HL-60 (cell line): ENCODE measurements around the gene IRX4.
"Not testable (repeated sequence)": the region's sequence is repeated elsewhere in the genome, so short reads cannot be mapped to it uniquely, and the experiment has no call there.

Source experiments
- DNase-seq, 2 experiments: peaks; one replicate each; pipeline ENCODE4 v3.0.0-alpha.2; 2010 to 2020; ENCODE audit warnings: low read depth in 1 of 2, low spot score in 1 of 2
- H3K27ac ChIP-seq: fragments of 250-450 bp; sonication (Bioruptor Pico); replicated peaks from 2 replicates; pipeline ENCODE4 v1.5.1; 2020; ENCODE audit warnings: mild to moderate bottlenecking, moderate library complexity
- H3K27me3 ChIP-seq: fragments of 250-450 bp; sonication (Bioruptor Pico); 2 replicates; pipeline ENCODE4 v1.5.1; 2021; ENCODE audit warnings: mild to moderate bottlenecking, moderate library complexity; ENCODE audit not compliant: insufficient read depth, poor library complexity, severe bottlenecking
- H3K4me3 ChIP-seq: replicated peaks from 2 replicates; pipeline ENCODE4 v1.5.1; 2011; ENCODE audit warnings: mild to moderate bottlenecking, control low read depth, low read length; ENCODE audit not compliant: insufficient read depth
- CTCF ChIP-seq: IDR thresholded peaks from one replicate; pipeline ENCODE4 v1.5.1; 2011; ENCODE audit warnings: low read length, control low read depth, inconsistent platforms; ENCODE audit not compliant: insufficient read depth
- GABPA ChIP-seq: IDR thresholded peaks from 2 replicates; pipeline ENCODE4 v1.6.1; 2012; ENCODE audit warnings: low read depth
- POLR2AphosphoS5 ChIP-seq: IDR thresholded peaks from 2 replicates; pipeline ENCODE4 v1.6.1; 2012; ENCODE audit warnings: low read depth
- REST ChIP-seq: IDR thresholded peaks from 2 replicates; pipeline ENCODE4 v1.6.1; 2012; ENCODE audit warnings: low read depth; ENCODE audit not compliant: insufficient replicate concordance
- SPI1 ChIP-seq: IDR thresholded peaks from 2 replicates; pipeline ENCODE4 v1.6.1; 2012; ENCODE audit warnings: low read depth, mild to moderate bottlenecking, borderline replicate concordance

The IRX4 gene

GRCh38 chr5:1873243-1873959, 9.3 kb downstream of the IRX4 start:
- TF ChIP-seq SPI1 (no peak), CTCF (no peak), REST (no peak), GABPA (no peak), POLR2AphosphoS5 (no peak)
- DNase-seq = no peak
- H3K4me3 ChIP-seq = no peak overlapping the region
- peaks cover 49% of the 10 kb centered on the region for H3K27me3 ChIP-seq
- H3K27ac ChIP-seq = no peak overlapping the region

- Histone ChIP-seq H3K4me3 (no peak overlapping the region), H3K27ac (no peak overlapping the region), H3K27me3 (peaks cover 35% of the 10 kb centered on the region)
- TF ChIP-seq POLR2AphosphoS5 (no peak), CTCF (no peak), REST (no peak), GABPA (no peak), SPI1 (no peak)
- no peak for DNase-seq
Measured at GRCh38 chr5:1871441-1871840, 11.3 kb downstream of the IRX4 start.

GRCh38 chr5:1870435-1871272, 12.1 kb downstream of the IRX4 start:
- peaks cover 27% of the 10 kb centered on the region for H3K27me3 ChIP-seq
- H3K27ac ChIP-seq = not testable (repeated sequence)

GRCh38 chr5:1868886-1869475, 13.7 kb downstream of the IRX4 start:
- Histone ChIP-seq H3K4me3 (no peak overlapping the region), H3K27me3 (peaks cover 12% of the 10 kb centered on the region), H3K27ac (no peak overlapping the region)
- no peak for TF ChIP-seq REST
- TF ChIP-seq POLR2AphosphoS5 = no peak
- no peak for TF ChIP-seq CTCF
- no peak for TF ChIP-seq GABPA
- TF ChIP-seq SPI1 = no peak
- DNase-seq = no peak

More at GRCh38 chr5:1870435-1871272, 12.1 kb downstream of the IRX4 start:
- not testable (repeated sequence) for H3K4me3 ChIP-seq, DNase-seq
